Testis (tissue), 3 donors: ENCODE measurements around the gene KDM2A. TPM values are rescaled to one million over a fixed set of nuclear protein-coding genes. Genes with fewer than 3 reads are reported as not detected.

Experiments used
- DNase-seq: peaks from one replicate; pipeline ENCODE4 v3.0.0-alpha.2; 2019
- H3K27ac ChIP-seq, 2 donors: fragments of 200-600 bp; sonication (generic); one replicate each; pipeline ENCODE4 v1.5.1; 2019
- H3K27me3 ChIP-seq: fragments of 200-600 bp; sonication (generic); one replicate; pipeline ENCODE4 v1.5.1; 2019
- H3K36me3 ChIP-seq: fragments of 200-600 bp; sonication (generic); one replicate; pipeline ENCODE4 v1.5.1; 2017; ENCODE audit warnings: low read depth; ENCODE audit errors: missing control alignments
- H3K4me1 ChIP-seq: fragments of 200-600 bp; sonication (generic); one replicate; pipeline ENCODE4 v1.5.1; 2019
- H3K4me3 ChIP-seq, 2 donors: fragments of 200-600 bp; sonication (generic); one replicate each; pipeline ENCODE4 v1.5.1; 2017 to 2019
- H3K9me3 ChIP-seq: fragments of 200-600 bp; sonication (generic); one replicate; pipeline ENCODE4 v1.5.1; 2017
- CTCF ChIP-seq, 3 experiments: fragments of 450-650 bp in 2 of 3; fragments of 200-600 bp in 1 of 3; sonication (generic) in 1 of 3; IDR thresholded peaks; one replicate each; pipeline ENCODE4 v1.5.1; 2016 to 2019; ENCODE audit warnings: antibody characterized with exemption in 3 of 3, mild to moderate bottlenecking in 2 of 3, moderate library complexity in 1 of 3
- POLR2A ChIP-seq: fragments of 450-650 bp; IDR thresholded peaks from one replicate; pipeline ENCODE4 v1.6.1; 2017; ENCODE audit warnings: antibody characterized with exemption, mild to moderate bottlenecking, moderate library complexity
- WGBS, 2 donors: methylation state at CpG; one replicate each; pipeline ENCODE4 v1.1.5; 2018; 5-methylcytosine and 5-hydroxymethylcytosine counted together
- intact Hi-C: fragments of 100-400 bp; cut with DNase I; formaldehyde crosslinking; loops from one replicate; pipeline ENCODE4 v1.15.1; 2023; ENCODE audit warnings: low total_unique reads
- polyA plus RNA-seq: library from polyadenylated mRNA; stranded (reverse); fragments of 350-450 nt; fragmentation: Illumina TruSeq; extraction: RNeasy Lipid Tissue Mini Kit (QIAGEN cat#74804); gene quantifications from one replicate; pipeline ENCODE4 v1.2.3, GENCODE V29; 2014; ENCODE audit warnings: low read depth, low replicate concordance; ENCODE audit not compliant: insufficient read depth
- total RNA-seq, 2 donors: library from RNA; depleted of rRNA; stranded (reverse); fragments of >200 nt; gene quantifications; one replicate each; pipeline ENCODE4 v1.2.3, GENCODE V29; 2016

Gene KDM2A
- total and polyA plus RNA-seq, 3 donors from 2014 or later: 106 to 169 (median 142) TPM

- Histone ChIP-seq H3K4me3 (no peak overlapping the region), H3K27me3 (no peaks in the 10 kb centered on the region), H3K9me3 (no peaks in the 10 kb centered on the region), H3K27ac (peak overlapping the region; percentile 52 to 74), H3K4me1 (peaks cover 95% of the 10 kb centered on the region), H3K36me3 (no peaks in the 10 kb centered on the region)
- 33 to 50% methylated on average over 12 to 14 of the region's 14 CpGs for WGBS, 2 donors
- intact Hi-C loops: no loop called here
- TF ChIP-seq CTCF (IDR thresholded peaks at IDR 0.05): no peak
- no peak for TF ChIP-seq POLR2A
- no peak for DNase-seq
These were observed 154.4 kb downstream of the KDM2A start for GRCh38 chr11:67273260-67273990.

- Histone ChIP-seq H3K27me3 (no peaks in the 10 kb centered on the region), H3K9me3 (no peaks in the 10 kb centered on the region), H3K4me1 (peaks cover 83% of the 10 kb centered on the region), H3K4me3 (no peak overlapping the region), H3K36me3 (no peaks in the 10 kb centered on the region), H3K27ac (peak overlapping the region; percentile 70 to 74)
- DNase-seq: no peak
- WGBS, 2 donors: 35 to 44% methylated on average over 20 to 35 of the region's 35 CpGs
- TF ChIP-seq POLR2A: no peak
- TF ChIP-seq CTCF (IDR thresholded peaks at IDR 0.05): no peak
- intact Hi-C loops: no loop called here
These were observed 155.9 kb downstream of the KDM2A start for GRCh38 chr11:67274768-67275605.

- no peak for DNase-seq
- Histone ChIP-seq H3K4me1 (peaks cover 75% of the 10 kb centered on the region), H3K27ac (peak overlapping the region; percentile 70 to 74), H3K4me3 (no peak overlapping the region), H3K36me3 (no peaks in the 10 kb centered on the region), H3K27me3 (no peaks in the 10 kb centered on the region), H3K9me3 (no peaks in the 10 kb centered on the region)
- intact Hi-C loops: no loop called here
- WGBS, 2 donors: 76 to 77% methylated on average over 15 to 17 of the region's 17 CpGs
- TF ChIP-seq POLR2A (no peak), CTCF (IDR thresholded peaks at IDR 0.05) (no peak)
These were observed 156.7 kb downstream of the KDM2A start for GRCh38 chr11:67275606-67276409.

GRCh38 chr11:67276781-67277230 is 157.7 kb downstream of the KDM2A start:
- H3K27ac ChIP-seq: peak overlapping the region; percentile 40 to 74
- no peak for TF ChIP-seq CTCF (IDR thresholded peaks at IDR 0.05)
- TF ChIP-seq POLR2A: no peak
- intact Hi-C loops: no loop called here
- H3K9me3 ChIP-seq: no peaks in the 10 kb centered on the region
- WGBS, 2 donors: 64 to 78% methylated on average over 12 to 16 of the region's 16 CpGs
- no peak for DNase-seq
- H3K4me1 ChIP-seq: peaks cover 65% of the 10 kb centered on the region
- no peak overlapping the region for H3K4me3 ChIP-seq
- no peaks in the 10 kb centered on the region for H3K27me3 ChIP-seq
- no peaks in the 10 kb centered on the region for H3K36me3 ChIP-seq
